Measurements from ENCODE around the gene TGFBR3L. TPM values are rescaled to one million over a fixed set of nuclear protein-coding genes. Genes with fewer than 3 reads are reported as not detected.

Gene TGFBR3L
- total RNA-seq, 1 donor from 2014 or later = 2.8 TPM

DNA sequence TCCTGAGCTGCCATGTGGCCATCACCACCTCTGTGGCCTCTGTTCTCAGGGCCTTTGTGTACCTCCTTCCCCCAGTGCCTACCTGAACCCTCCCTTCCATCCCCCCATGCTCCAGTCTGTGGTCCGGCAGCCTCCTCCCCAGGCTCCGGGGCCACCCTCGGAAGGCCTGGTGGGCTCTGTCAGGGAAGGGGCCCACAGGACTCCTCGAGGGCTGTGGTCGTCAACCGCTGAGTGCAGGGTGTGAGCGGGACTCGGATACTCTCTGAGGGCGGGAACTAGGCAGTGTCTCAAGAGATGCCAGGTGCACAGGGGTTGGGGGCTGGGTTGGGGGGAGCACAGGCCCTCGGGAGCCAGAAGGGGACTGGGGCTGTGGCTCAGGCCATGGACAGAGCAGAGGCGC, 7.1 kb upstream of the TGFBR3L start:
- no peak for TF ChIP-seq EZH2 (IDR thresholded peaks at IDR 0.05; ENCODE audit: insufficient read depth, low read length)
- TF ChIP-seq, protein P1, sequence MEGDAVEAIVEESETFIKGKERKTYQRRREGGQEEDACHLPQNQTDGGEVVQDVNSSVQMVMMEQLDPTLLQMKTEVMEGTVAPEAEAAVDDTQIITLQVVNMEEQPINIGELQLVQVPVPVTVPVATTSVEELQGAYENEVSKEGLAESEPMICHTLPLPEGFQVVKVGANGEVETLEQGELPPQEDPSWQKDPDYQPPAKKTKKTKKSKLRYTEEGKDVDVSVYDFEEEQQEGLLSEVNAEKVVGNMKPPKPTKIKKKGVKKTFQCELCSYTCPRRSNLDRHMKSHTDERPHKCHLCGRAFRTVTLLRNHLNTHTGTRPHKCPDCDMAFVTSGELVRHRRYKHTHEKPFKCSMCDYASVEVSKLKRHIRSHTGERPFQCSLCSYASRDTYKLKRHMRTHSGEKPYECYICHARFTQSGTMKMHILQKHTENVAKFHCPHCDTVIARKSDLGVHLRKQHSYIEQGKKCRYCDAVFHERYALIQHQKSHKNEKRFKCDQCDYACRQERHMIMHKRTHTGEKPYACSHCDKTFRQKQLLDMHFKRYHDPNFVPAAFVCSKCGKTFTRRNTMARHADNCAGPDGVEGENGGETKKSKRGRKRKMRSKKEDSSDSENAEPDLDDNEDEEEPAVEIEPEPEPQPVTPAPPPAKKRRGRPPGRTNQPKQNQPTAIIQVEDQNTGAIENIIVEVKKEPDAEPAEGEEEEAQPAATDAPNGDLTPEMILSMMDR (IDR thresholded peaks at IDR 0.05; ENCODE audit: insufficient read depth, low read depth, low read length) = no peak
- peaks cover 49% of the 10 kb centered on the region for H4K20me1 ChIP-seq (ENCODE audit: insufficient read depth, low read length)
- no peak overlapping the region for H3K4me3 Mint-ChIP-seq (ENCODE audit: unreplicated experiment)
- no peaks in the 10 kb centered on the region for H3K27me3 Mint-ChIP-seq (ENCODE audit: low read depth, unreplicated experiment)
- no peak overlapping the region for H3K4me3 ChIP-seq (ENCODE audit: insufficient read depth, low read depth, low read length)
- peaks cover 45% of the 10 kb centered on the region for H3K79me2 ChIP-seq (ENCODE audit: insufficient read depth, low read length)
- DNase-seq (ENCODE audit: low read depth) = no peak
- H3K9me3 Mint-ChIP-seq (ENCODE audit: unreplicated experiment) = peaks cover 2% of the 10 kb centered on the region
- peaks cover 3% of the 10 kb centered on the region for H3K36me3 Mint-ChIP-seq (ENCODE audit: low read depth, unreplicated experiment)
- H3K4me2 ChIP-seq (ENCODE audit: low read length) = no peak overlapping the region
- no peak for FAIRE-seq
- H2AFZ ChIP-seq (ENCODE audit: low read depth, low read length) = no peak overlapping the region
- H3K36me3 ChIP-seq (ENCODE audit: insufficient read depth, low read length) = no peaks in the 10 kb centered on the region
- H3K9ac ChIP-seq (ENCODE audit: low read length) = no peak overlapping the region
- no peak overlapping the region for H3K27ac Mint-ChIP-seq (ENCODE audit: unreplicated experiment)
- H3K9me3 ChIP-seq (ENCODE audit: insufficient read depth, low read depth, low read length) = no peaks in the 10 kb centered on the region
- H3K27ac ChIP-seq (ENCODE audit: low read depth, low read length) = no peak overlapping the region
- H3K4me1 ChIP-seq (ENCODE audit: insufficient read depth, low read length) = peaks cover 20% of the 10 kb centered on the region
- no peaks in the 10 kb centered on the region for H3K27me3 ChIP-seq (ENCODE audit: insufficient read depth, low read length)
- peaks cover 5% of the 10 kb centered on the region for H3K4me1 Mint-ChIP-seq (ENCODE audit: low read depth, unreplicated experiment)

DNA sequence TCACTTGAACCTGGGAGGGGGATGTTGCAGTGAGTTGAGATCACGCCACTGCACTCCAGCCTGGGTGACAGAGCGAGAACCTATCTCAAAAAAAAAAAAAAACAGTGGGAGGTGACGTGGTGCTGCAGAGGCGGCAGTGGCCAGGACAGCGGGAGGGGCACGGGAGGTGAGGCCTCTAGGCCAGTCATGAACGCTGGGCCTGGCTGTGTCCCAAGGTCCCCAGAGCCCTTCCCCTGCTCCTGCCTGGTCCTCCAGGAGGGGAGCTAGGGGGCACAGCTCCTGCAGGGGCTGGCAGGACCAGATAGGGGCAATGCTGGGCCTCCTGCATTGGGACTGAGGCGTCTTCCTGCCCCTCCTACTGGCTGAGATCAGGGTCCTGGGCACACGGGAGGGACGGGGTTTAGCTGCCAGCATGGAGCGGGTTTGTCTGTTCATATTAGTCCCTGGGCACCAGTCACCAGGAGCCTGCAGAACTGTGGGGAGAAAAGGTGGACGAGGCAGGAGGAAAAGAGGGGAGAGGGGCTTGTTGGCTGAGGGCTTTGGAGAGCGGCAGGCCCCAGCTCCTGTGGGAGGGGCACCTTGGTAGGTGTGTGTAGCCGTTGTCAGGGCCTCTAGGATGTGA, 6.4 kb upstream of the TGFBR3L start:
- H3K4me1 ChIP-seq (ENCODE audit: insufficient read depth, low read length) = peaks cover 14% of the 10 kb centered on the region
- DNase-seq (ENCODE audit: low read depth) (no peak), FAIRE-seq (no peak)
- Mint-ChIP-seq H3K4me1 (ENCODE audit: low read depth, unreplicated experiment) (peaks cover 5% of the 10 kb centered on the region), H3K36me3 (ENCODE audit: low read depth, unreplicated experiment) (peaks cover 3% of the 10 kb centered on the region), H3K27me3 (ENCODE audit: low read depth, unreplicated experiment) (no peaks in the 10 kb centered on the region), H3K4me3 (ENCODE audit: unreplicated experiment) (no peak overlapping the region), H3K27ac (ENCODE audit: unreplicated experiment) (no peak overlapping the region), H3K9me3 (ENCODE audit: unreplicated experiment) (peaks cover 2% of the 10 kb centered on the region)
- peaks cover 42% of the 10 kb centered on the region for H3K79me2 ChIP-seq (ENCODE audit: insufficient read depth, low read length)
- peaks cover 49% of the 10 kb centered on the region for H4K20me1 ChIP-seq (ENCODE audit: insufficient read depth, low read length)
- no peak overlapping the region for H3K4me3 ChIP-seq (ENCODE audit: insufficient read depth, low read depth, low read length)
- H2AFZ ChIP-seq (ENCODE audit: low read depth, low read length) = no peak overlapping the region
- no peaks in the 10 kb centered on the region for H3K36me3 ChIP-seq (ENCODE audit: insufficient read depth, low read length)
- H3K9me3 ChIP-seq (ENCODE audit: insufficient read depth, low read depth, low read length) = no peaks in the 10 kb centered on the region
- H3K27ac ChIP-seq (ENCODE audit: low read depth, low read length) = no peak overlapping the region
- no peaks in the 10 kb centered on the region for H3K27me3 ChIP-seq (ENCODE audit: insufficient read depth, low read length)
- no peak overlapping the region for H3K9ac ChIP-seq (ENCODE audit: low read length)
- TF ChIP-seq EZH2 (IDR thresholded peaks at IDR 0.05; ENCODE audit: insufficient read depth, low read length) = no peak
- TF ChIP-seq, protein P1 (IDR thresholded peaks at IDR 0.05; ENCODE audit: insufficient read depth, low read depth, low read length) = no peak
- H3K4me2 ChIP-seq (ENCODE audit: low read length) = no peak overlapping the region

DNA sequence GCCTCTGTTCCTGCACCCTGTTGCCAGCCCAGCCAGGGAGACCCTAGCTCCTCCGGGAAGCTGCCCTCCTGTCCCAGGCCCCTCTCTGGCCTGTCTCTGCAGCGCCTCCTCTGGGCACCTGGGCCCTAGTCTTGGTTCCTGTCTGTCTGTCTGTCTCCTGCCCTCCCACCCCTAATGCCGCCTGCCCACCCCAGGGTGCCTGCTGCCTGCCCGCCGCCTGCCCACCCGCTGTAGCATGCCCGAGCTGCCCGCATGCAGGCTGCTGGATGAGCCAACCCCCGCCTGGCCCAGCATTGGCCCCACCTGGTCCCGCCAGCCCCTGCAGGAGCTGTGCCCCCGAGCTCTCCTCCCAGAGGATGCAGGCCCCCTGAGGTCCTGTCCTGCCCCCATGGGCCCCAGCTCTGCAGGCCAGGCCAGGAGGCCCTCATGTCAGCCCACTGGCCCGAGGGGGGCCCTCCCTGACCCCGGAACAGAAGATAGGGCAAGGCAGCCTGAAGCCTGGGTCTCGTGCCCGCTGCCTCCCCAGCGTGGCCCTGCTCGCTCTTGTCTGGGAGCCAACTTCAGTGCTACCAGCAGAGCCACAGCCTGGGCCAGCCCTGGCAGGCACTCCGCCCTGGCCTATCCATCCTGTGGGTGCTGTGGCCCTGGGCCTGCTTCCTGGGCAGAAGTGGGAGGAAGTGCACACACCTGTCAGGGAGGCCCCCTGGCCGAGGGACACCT, 5.7 kb upstream of the TGFBR3L start:
- Mint-ChIP-seq H3K36me3 (ENCODE audit: low read depth, unreplicated experiment) (peaks cover 3% of the 10 kb centered on the region), H3K27me3 (ENCODE audit: low read depth, unreplicated experiment) (no peaks in the 10 kb centered on the region), H3K4me1 (ENCODE audit: low read depth, unreplicated experiment) (peaks cover 5% of the 10 kb centered on the region), H3K27ac (ENCODE audit: unreplicated experiment) (no peak overlapping the region), H3K4me3 (ENCODE audit: unreplicated experiment) (no peak overlapping the region), H3K9me3 (ENCODE audit: unreplicated experiment) (peaks cover 2% of the 10 kb centered on the region)
- Histone ChIP-seq H4K20me1 (ENCODE audit: insufficient read depth, low read length) (peaks cover 49% of the 10 kb centered on the region), H3K79me2 (ENCODE audit: insufficient read depth, low read length) (peaks cover 42% of the 10 kb centered on the region), H2AFZ (ENCODE audit: low read depth, low read length) (no peak overlapping the region), H3K4me2 (ENCODE audit: low read length) (no peak overlapping the region), H3K27ac (ENCODE audit: low read depth, low read length) (no peak overlapping the region), H3K36me3 (ENCODE audit: insufficient read depth, low read length) (no peaks in the 10 kb centered on the region), H3K27me3 (ENCODE audit: insufficient read depth, low read length) (no peaks in the 10 kb centered on the region), H3K4me3 (ENCODE audit: insufficient read depth, low read depth, low read length) (no peak overlapping the region), H3K4me1 (ENCODE audit: insufficient read depth, low read length) (peaks cover 13% of the 10 kb centered on the region), H3K9ac (ENCODE audit: low read length) (no peak overlapping the region), H3K9me3 (ENCODE audit: insufficient read depth, low read depth, low read length) (no peaks in the 10 kb centered on the region)
- TF ChIP-seq, protein P1 (IDR thresholded peaks at IDR 0.05; ENCODE audit: insufficient read depth, low read depth, low read length) = no peak
- TF ChIP-seq EZH2 (IDR thresholded peaks at IDR 0.05; ENCODE audit: insufficient read depth, low read length) = no peak
- FAIRE-seq (no peak), DNase-seq (ENCODE audit: low read depth) (no peak)

All from astrocyte (in vitro differentiated cells and primary cell).